ENCODE results near the gene RAB31. TPM values are rescaled to one million over a fixed set of nuclear protein-coding genes. Genes with fewer than 3 reads are reported as not detected.
A peak's percentile ranks its signal among the peaks of the same experiment; 100 is the strongest.

The RAB31 gene
- total and polyA plus RNA-seq, 12 donors: 46.6 to 365 (median 136) TPM

DNA sequence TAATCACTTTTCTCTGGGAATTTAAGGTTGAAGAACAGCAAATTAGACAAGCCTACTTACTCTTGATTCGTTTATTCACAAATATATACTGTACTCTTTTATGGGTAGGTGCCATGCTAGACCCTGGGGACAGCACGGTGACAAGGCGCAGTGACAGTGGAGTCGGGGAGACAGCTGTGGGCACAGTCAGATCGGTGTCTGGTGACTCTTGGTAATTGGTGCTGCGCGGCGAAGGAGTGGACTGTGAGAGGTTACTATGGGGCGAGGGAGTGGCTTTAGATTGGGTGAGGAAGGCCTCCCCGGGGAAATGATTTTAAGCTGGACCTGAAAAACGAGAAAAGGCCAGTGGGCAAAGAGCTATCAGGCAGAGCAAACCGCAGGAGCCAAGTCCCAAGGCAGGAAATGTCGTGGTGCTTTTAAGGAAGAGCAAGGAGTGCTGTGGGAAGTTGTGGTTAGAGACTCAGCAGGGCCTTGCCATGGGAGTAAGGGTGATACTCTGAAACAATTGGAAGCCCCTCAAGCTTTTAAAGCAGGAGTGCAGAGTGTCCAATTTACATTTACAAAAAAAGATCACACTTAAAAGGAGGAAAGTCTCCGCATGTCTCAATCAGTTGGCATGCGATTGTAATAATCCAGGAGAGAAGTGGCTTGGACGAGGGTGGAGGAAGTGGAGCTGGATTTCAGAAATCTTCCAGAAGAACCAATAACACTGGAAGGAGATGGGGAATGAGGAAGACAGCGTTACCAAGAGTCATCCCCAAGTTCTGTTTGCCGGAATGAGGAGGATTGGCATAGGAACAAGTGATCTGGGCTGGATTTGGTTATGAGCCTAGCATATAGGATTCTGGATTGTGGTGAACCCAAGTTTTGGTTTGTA lies 141.5 kb downstream of the RAB31 start:
- Histone ChIP-seq H3K4me1 (replicated peaks in 1 of 2) (peaks cover 19 to 25% of the 10 kb centered on the region in 2 donors), H3K36me3 (replicated peaks in 1 of 2) (peaks cover 0 to 4% of the 10 kb centered on the region in 2 donors), H3K4me3 (no peak overlapping the region), H3K27ac (peak overlapping the region in 2 of 5 donors; percentile 53 to 68), H3K9me3 (replicated peaks in 1 of 3) (no peaks in the 10 kb centered on the region), H3K27me3 (no peaks in the 10 kb centered on the region)
- 74 to 81% (median 79%) methylated on average over 18 of the region's 18 CpGs for WGBS, 4 donors
- intact Hi-C loops (cut with DNase I): no loop called here
- TF ChIP-seq POLR2A (IDR thresholded peaks at IDR 0.05): no peak
- TF ChIP-seq, protein P1, sequence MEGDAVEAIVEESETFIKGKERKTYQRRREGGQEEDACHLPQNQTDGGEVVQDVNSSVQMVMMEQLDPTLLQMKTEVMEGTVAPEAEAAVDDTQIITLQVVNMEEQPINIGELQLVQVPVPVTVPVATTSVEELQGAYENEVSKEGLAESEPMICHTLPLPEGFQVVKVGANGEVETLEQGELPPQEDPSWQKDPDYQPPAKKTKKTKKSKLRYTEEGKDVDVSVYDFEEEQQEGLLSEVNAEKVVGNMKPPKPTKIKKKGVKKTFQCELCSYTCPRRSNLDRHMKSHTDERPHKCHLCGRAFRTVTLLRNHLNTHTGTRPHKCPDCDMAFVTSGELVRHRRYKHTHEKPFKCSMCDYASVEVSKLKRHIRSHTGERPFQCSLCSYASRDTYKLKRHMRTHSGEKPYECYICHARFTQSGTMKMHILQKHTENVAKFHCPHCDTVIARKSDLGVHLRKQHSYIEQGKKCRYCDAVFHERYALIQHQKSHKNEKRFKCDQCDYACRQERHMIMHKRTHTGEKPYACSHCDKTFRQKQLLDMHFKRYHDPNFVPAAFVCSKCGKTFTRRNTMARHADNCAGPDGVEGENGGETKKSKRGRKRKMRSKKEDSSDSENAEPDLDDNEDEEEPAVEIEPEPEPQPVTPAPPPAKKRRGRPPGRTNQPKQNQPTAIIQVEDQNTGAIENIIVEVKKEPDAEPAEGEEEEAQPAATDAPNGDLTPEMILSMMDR (IDR thresholded peaks at IDR 0.05): no peak
- DNase-seq: peak in 3 of 7 donors; percentile 49 to 57 (median 56)

DNA sequence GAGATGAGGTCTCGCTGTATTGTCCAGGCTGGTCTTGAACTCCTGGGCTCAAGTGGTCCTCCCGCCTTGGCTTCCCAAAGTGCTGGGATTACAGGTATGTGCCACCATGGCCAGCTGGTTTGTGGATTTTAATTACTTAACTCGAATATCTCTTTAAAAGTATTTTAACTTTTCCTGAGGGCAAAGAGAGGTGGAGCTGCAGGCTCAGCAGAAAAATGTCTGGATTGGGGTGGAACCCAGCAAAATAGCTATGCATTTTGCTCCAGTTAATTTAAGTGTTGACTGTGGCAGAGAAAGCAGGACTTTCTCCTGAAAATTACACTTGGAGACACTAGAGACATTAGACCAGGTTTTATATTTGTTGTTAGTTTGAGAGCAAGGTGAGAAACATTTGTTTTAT lies 142.2 kb downstream of the RAB31 start:
- intact Hi-C loops (cut with DNase I): no loop called here
- no peak overlapping the region for H3K4me3 ChIP-seq
- no peak for TF ChIP-seq POLR2A (IDR thresholded peaks at IDR 0.05)
- TF ChIP-seq, protein P1 (IDR thresholded peaks at IDR 0.05): no peak

DNA sequence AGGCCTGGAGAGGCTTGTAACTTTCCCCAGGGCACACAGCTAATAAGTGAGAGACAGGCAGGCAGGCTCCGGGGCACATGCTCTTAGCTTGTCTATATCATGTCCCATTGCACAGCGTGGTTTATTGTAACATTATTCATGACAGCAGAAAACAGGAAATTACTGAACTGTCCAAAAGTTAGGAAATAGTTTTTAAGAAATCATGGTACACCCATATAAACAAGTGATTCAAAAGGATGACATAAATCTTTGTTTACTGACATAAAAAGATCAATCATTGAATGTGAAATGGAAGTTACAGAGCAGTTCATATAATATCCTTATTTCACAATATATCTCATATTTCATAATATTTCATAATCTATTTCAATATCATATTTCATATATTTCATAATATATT lies 143.4 kb downstream of the RAB31 start:
- 59 to 71% (median 69%) methylated on average over 2 of the region's 2 CpGs for WGBS, 4 donors
- DNase-seq: peak in 1 of 7 donors; percentile 46
- Histone ChIP-seq H3K9me3 (replicated peaks in 1 of 3) (no peaks in the 10 kb centered on the region), H3K27me3 (no peaks in the 10 kb centered on the region), H3K36me3 (replicated peaks in 1 of 2) (peaks cover 0 to 3% of the 10 kb centered on the region in 2 donors), H3K27ac (peak overlapping the region in 1 of 5 donors; percentile 36), H3K4me1 (replicated peaks in 1 of 2) (peaks cover 25 to 32% of the 10 kb centered on the region in 2 donors), H3K4me3 (no peak overlapping the region)
- intact Hi-C loops (cut with DNase I): no loop called here
- TF ChIP-seq POLR2A (IDR thresholded peaks at IDR 0.05): no peak
- TF ChIP-seq, protein P1 (IDR thresholded peaks at IDR 0.05): no peak

More for the DNA sequence above, 142.2 kb downstream of the RAB31 start:
- Histone ChIP-seq H3K27me3 (no peaks in the 10 kb centered on the region), H3K36me3 (replicated peaks in 1 of 2) (peaks cover 0 to 4% of the 10 kb centered on the region in 2 donors), H3K4me1 (replicated peaks in 1 of 2) (peaks cover 22 to 31% of the 10 kb centered on the region in 2 donors), H3K9me3 (replicated peaks in 1 of 3) (no peaks in the 10 kb centered on the region), H3K27ac (peak overlapping the region in 2 of 5 donors; percentile 10 to 53)
- DNase-seq: no peak
- 84 to 92% (median 88%) methylated on average over 3 of the region's 3 CpGs for WGBS, 4 donors

- Histone ChIP-seq H3K27ac (no peak overlapping the region), H3K9me3 (replicated peaks in 1 of 3) (no peaks in the 10 kb centered on the region), H3K36me3 (replicated peaks in 1 of 2) (no peaks in the 10 kb centered on the region), H3K27me3 (no peaks in the 10 kb centered on the region), H3K4me3 (no peak overlapping the region), H3K4me1 (replicated peaks in 1 of 2) (peaks cover 24 to 29% of the 10 kb centered on the region in 2 donors)
- 89 to 97% (median 96%) methylated on average over 5 of the region's 5 CpGs for WGBS, 4 donors
- no peak for TF ChIP-seq POLR2A (IDR thresholded peaks at IDR 0.05)
- TF ChIP-seq, protein P1 (IDR thresholded peaks at IDR 0.05): no peak
- DNase-seq: no peak
- intact Hi-C loops (cut with DNase I): no loop called here
These were observed 144.4 kb downstream of the RAB31 start for GRCh38 chr18:9852266-9853081.
